ENCODE measurements around the gene NUP133.
A peak's percentile ranks its signal among the peaks of the same experiment; 100 is the strongest.
"Not testable (repeated sequence)": the region's sequence is repeated elsewhere in the genome, so short reads cannot be mapped to it uniquely, and the experiment has no call there.

NUP133 gene

DNA sequence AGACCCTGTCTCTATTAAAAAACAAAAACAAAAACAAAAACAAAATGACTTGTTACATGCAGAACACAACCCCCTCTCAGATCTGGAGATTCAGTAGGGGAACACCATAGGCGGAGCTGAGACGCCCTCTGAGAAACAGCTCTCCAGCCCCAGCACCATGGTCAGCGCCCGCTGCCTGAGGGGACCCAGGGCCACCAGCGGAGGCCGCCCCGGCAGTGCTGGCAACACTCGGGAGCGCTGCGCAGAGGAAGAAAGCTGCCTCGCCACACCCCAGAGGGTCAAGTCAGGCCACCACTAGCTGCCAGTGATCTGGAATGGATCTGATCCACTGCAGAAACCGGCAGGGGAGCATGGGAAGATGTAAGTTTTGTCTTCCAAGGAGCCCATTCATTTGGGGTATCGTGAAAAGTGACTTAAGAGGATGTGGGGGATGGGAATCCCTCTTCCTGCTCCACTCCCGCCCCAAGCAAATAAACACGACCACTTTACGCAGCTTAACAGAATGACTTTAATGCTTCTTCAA, 77.3 kb downstream of the NUP133 start:
- H3K27me3 Mint-ChIP-seq (ENCODE audit: low read depth), result peaks cover 81% of the 10 kb centered on the region
- H3K36me3 Mint-ChIP-seq (ENCODE audit: low read depth), result peaks cover 2% of the 10 kb centered on the region
- H3K27ac Mint-ChIP-seq, result peak overlapping the region; percentile 76
- H3K4me1 Mint-ChIP-seq (ENCODE audit: low read depth), result peaks cover 8% of the 10 kb centered on the region
- H3K4me3 Mint-ChIP-seq, result peak overlapping the region; percentile 72
- no peaks in the 10 kb centered on the region for H3K9me3 Mint-ChIP-seq

DNA sequence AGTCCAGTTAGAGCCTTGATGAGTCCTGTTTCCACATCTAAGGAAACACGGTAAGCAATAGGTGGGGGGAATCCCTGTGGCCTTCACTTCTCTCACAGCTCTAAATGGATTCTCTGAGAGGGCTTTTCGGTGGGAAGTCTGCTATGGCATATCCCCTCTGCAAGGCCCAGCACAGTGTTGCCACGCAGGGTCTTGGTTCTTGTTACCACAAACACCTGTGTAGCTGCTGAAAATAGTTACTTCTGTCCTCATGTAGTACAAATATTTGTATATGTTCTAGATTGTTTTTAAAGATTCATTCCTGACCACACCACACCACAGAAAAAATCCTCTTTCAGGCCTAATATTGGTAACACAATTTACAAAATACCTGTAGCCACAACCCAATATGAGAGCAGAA, 79.9 kb downstream of the NUP133 start:
- Mint-ChIP-seq H3K9me3 (peaks cover 5% of the 10 kb centered on the region), H3K27me3 (ENCODE audit: low read depth) (peaks cover 77% of the 10 kb centered on the region), H3K36me3 (ENCODE audit: low read depth) (peaks cover 2% of the 10 kb centered on the region), H3K4me3 (no peak overlapping the region), H3K27ac (no peak overlapping the region), H3K4me1 (ENCODE audit: low read depth) (peaks cover 5% of the 10 kb centered on the region)

DNA sequence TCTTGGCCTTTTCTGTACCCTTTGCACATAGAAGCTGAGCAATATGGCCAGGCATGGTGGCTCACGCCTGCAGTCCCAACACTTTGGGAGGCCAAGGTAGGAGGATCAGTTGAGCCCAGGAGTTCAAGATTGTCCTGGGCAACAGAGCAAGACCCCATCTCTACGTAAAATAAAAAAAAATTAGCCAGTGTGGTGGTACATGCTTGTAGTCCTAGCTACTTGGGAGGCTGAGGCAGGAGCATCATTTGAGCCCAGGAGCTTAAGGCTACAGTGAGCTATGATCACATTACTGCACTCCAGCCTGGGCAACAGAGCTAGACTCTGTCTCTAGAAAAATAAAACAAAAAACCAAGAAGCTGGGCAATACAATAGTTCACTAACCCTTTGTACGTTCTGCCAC, 80.6 kb downstream of the NUP133 start:
- Mint-ChIP-seq H3K27me3 (ENCODE audit: low read depth) (peaks cover 75% of the 10 kb centered on the region), H3K27ac (no peak overlapping the region)

DNA sequence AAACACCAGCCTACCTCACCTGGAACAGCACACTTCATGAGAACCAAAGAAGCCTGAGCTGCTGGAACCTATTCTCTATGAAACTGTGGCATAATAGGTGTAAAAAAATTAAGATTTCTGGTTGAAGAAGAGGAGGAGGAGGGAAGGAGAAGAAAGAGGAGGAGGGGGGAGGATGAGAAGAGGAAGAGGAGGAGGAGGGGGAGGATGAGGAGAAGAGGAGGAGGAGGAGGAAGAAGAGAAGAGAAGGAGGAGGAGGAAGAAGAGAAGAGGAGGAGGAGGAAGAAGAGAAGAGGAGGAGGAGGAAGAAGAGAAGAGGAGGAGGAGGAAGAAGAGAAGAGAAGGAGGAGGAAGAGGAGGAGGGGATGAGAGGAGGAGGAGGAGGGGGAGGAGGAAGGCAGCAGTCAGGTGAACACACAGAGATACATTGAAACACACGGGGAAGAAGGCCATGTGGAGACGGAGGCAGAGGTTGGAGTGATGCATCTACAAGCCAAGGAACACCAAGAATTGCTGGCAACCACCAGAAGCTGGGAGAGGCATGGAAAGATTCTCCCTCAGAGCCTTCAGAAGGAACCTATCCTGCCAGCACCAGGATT, 82.5 kb downstream of the NUP133 start:
- Mint-ChIP-seq H3K27ac (no peak overlapping the region), H3K27me3 (ENCODE audit: low read depth) (peaks cover 59% of the 10 kb centered on the region), H3K36me3 (ENCODE audit: low read depth) (no peaks in the 10 kb centered on the region), H3K4me3 (no peak overlapping the region), H3K9me3 (peaks cover 10% of the 10 kb centered on the region), H3K4me1 (ENCODE audit: low read depth) (no peaks in the 10 kb centered on the region)

More for the DNA sequence above, 80.6 kb downstream of the NUP133 start:
- Mint-ChIP-seq H3K4me3 (no peak overlapping the region), H3K9me3 (peaks cover 10% of the 10 kb centered on the region), H3K36me3 (ENCODE audit: low read depth) (peaks cover 2% of the 10 kb centered on the region), H3K4me1 (ENCODE audit: low read depth) (peaks cover 5% of the 10 kb centered on the region)

DNA sequence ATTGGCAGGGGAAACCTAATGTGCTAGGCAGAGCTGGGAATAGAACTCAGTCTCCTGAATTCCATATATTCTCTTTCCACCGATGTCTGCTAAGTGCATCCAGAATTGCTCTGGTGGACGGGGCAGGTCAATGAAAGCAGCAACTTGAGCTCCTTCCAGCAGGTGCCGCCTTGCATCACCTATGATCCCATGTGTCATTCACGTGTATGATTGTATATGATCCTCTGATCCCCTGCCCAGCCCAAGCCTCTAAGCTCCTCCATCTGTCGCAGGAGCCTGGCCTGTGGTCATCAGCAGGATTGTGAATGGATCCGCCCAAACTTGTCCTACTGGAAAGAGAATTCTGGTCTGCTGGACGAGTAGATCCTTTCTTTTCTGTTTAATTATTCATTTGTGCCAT, 87.4 kb downstream of the NUP133 start:
- Mint-ChIP-seq H3K4me3 (no peak overlapping the region), H3K36me3 (ENCODE audit: low read depth) (no peaks in the 10 kb centered on the region), H3K9me3 (peaks cover 10% of the 10 kb centered on the region), H3K4me1 (ENCODE audit: low read depth) (no peaks in the 10 kb centered on the region), H3K27ac (no peak overlapping the region), H3K27me3 (ENCODE audit: low read depth) (peaks cover 39% of the 10 kb centered on the region)

DNA sequence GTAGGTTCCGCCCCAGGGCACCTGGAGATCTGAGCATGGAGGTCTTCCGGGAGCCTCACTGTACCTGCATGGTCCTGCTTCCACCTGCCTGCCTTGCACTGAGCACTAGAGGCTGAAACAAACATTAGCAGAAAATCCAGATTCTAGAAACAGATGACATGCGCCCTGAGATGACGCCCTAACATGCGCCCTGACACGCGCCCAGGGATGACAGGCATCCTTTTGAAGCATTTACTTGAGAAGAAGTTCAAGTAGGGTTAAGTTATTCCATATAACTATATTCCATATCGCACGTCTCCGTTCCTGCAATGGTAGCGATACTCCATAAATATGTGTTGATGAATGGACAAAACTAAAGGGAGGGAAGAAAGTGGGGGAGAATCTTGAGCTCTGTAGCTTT, 87.9 kb downstream of the NUP133 start:
- Mint-ChIP-seq H3K4me3 (no peak overlapping the region), H3K36me3 (ENCODE audit: low read depth) (no peaks in the 10 kb centered on the region), H3K27me3 (ENCODE audit: low read depth) (peaks cover 33% of the 10 kb centered on the region), H3K9me3 (peaks cover 10% of the 10 kb centered on the region), H3K4me1 (ENCODE audit: low read depth) (no peaks in the 10 kb centered on the region), H3K27ac (no peak overlapping the region)

DNA sequence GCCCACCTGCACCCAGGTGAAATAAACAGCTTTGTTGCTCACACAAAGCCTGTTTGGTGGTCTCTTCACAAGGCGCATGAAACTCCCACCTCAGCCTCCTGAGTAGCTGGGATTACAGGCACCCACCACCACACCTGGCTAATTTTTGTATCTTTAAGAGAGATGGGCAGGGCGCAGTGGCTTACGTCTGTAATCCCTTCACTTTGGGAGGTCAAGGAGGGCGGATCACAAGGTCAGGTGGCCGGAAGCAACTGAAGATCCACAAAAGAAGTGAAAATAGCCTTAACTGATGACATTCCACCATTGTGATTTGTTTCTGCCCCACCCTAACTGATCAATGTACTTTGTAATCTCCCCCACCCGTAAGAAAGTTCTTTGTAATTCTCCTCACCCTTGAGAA, 89.6 kb downstream of the NUP133 start:
- H3K9me3 Mint-ChIP-seq; H3K36me3 Mint-ChIP-seq (ENCODE audit: low read depth); H3K27ac Mint-ChIP-seq; H3K4me1 Mint-ChIP-seq (ENCODE audit: low read depth); H3K4me3 Mint-ChIP-seq: not testable (repeated sequence)
- peaks cover 23% of the 10 kb centered on the region for H3K27me3 Mint-ChIP-seq (ENCODE audit: low read depth)

DNA sequence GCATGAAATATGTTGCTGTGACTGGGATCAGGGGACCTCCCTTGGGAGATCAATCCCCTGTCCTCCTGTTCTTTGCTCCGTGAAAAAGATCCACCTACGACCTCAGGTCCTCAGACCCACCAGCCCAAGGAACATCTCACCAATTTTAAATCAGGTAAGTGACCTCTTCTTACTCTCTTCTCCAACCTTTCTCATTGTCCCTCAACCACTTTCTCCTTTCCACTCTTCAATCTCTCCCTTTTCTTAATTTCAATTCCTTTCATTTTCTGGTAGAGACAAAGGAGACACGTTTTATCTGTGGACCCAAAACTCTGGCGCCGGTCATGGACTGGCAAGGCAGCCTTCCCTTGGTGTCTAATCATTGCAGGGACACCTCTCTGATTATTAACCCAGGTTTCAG, 95.3 kb downstream of the NUP133 start:
- not testable (repeated sequence) for H3K9me3 Mint-ChIP-seq; H3K4me3 Mint-ChIP-seq; H3K36me3 Mint-ChIP-seq (ENCODE audit: low read depth); H3K27ac Mint-ChIP-seq
- H3K4me1 Mint-ChIP-seq (ENCODE audit: low read depth), result peaks cover 12% of the 10 kb centered on the region
- peaks cover 31% of the 10 kb centered on the region for H3K27me3 Mint-ChIP-seq (ENCODE audit: low read depth)

DNA sequence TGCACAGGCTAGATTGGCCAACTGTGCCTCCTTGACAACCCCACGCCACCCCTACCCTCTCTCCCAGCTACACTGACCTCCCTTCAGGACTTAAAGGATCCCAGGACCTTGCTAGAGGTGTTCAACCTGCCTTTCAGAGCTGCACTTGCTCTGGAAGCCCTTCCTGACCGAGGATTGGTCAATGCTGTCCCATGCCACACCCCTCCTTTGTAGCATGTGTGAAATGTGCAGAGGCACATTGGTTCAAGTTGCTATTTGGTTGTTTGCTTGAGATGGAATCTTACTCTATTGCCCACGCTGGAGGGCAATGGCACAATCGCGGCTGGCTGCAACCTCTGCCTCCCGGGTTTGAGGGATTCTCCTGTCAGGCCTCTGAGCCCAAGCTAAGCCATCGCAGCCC, 96.1 kb downstream of the NUP133 start:
- Mint-ChIP-seq H3K27me3 (ENCODE audit: low read depth) (peaks cover 36% of the 10 kb centered on the region), H3K9me3 (no peaks in the 10 kb centered on the region), H3K27ac (no peak overlapping the region), H3K4me1 (ENCODE audit: low read depth) (peaks cover 13% of the 10 kb centered on the region), H3K36me3 (ENCODE audit: low read depth) (no peaks in the 10 kb centered on the region), H3K4me3 (no peak overlapping the region)

DNA sequence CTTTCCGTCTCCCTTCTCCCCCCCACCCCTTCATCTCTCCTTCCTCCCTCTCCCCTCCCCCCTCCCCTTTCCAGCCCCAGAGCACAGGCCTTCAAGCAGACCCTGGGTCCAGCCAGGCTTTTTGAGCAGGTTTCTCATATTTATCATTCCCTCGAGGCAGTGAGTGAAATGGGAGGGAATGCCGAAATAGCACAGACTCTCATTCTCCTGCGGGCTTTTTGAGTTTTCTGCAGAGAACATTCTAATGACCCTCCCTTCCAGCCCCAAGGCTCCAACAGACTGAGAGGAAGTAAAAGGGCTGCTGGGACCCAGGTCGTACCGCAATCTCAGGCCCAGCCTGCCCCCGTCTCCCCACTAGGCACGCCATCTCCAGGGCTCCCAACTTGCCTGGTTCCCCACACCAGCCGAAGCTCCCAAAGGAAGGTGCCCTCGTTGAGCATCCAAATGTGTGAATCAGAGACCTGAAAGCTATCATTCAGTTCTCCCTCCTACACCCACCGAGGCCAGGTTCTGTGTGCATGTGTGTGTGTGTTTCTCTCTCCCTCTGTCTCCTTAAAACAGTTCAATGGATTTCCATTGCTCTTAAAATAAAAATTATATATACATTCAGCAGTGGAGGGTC, 96.6 kb downstream of the NUP133 start:
- H3K27me3 Mint-ChIP-seq (ENCODE audit: low read depth), result peaks cover 41% of the 10 kb centered on the region
- H3K9me3 Mint-ChIP-seq, result no peaks in the 10 kb centered on the region
- peaks cover 14% of the 10 kb centered on the region for H3K4me1 Mint-ChIP-seq (ENCODE audit: low read depth)
- no peaks in the 10 kb centered on the region for H3K36me3 Mint-ChIP-seq (ENCODE audit: low read depth)
- no peak overlapping the region for H3K27ac Mint-ChIP-seq
- no peak overlapping the region for H3K4me3 Mint-ChIP-seq

DNA sequence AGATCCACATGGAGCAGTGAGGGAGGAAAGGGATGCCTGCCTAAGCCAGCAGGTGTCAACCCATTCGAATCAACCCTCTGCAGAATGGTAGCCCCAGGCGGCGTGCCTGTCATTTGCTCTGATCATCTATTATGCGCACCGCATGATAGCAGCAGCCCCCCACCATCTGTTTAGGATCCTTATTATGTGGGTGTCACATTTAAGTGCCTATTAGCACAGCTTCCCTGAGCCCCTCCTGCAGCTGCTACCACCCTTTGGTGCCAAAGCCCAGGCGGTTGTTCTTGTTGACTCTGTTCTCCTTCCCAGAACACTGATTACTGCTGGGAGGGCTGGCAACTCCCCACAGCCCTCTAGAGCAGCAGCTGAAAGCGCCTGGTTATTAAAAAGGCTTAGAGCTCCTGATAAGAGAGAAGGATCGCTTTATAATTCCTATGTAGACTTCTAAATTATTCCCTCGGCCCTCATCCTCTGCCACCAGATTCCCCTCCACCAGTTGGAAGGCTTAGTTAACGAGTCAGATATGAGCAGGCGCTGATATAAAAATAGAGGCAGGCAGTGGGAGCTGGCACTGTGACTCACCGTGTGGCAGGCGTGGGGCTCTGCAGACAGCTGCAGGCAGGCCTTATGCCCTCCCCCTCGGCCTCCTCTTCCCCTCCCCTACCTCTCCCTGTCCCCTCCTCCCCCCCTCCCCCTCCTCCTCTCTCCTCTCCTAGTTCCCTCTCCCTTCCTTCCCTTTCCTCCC, 97.3 kb downstream of the NUP133 start:
- peaks cover 14% of the 10 kb centered on the region for H3K4me1 Mint-ChIP-seq (ENCODE audit: low read depth)
- peaks cover 47% of the 10 kb centered on the region for H3K27me3 Mint-ChIP-seq (ENCODE audit: low read depth)
- no peaks in the 10 kb centered on the region for H3K9me3 Mint-ChIP-seq
- H3K4me3 Mint-ChIP-seq, result peak overlapping the region; percentile 32
- no peaks in the 10 kb centered on the region for H3K36me3 Mint-ChIP-seq (ENCODE audit: low read depth)
- no peak overlapping the region for H3K27ac Mint-ChIP-seq

DNA sequence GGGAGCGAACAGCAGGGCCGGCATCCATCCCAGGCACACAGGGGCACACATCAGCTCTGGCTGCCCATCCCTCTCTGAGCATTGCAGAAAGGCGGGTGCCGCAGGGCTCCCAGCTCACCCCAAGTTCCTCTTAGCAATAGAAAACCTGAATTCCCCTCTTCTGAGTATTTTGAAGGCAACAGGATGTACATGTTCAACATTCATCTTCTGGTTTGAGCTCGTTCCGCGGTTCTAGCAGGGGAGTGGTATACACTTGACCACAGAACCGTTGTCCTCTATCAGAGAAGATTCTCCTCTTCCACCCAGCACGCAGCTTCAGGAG, 97.8 kb downstream of the NUP133 start:
- Mint-ChIP-seq H3K4me3 (peak overlapping the region; percentile 32), H3K27me3 (ENCODE audit: low read depth) (peaks cover 52% of the 10 kb centered on the region), H3K36me3 (ENCODE audit: low read depth) (no peaks in the 10 kb centered on the region), H3K4me1 (ENCODE audit: low read depth) (peaks cover 14% of the 10 kb centered on the region), H3K9me3 (no peaks in the 10 kb centered on the region), H3K27ac (no peak overlapping the region)

DNA sequence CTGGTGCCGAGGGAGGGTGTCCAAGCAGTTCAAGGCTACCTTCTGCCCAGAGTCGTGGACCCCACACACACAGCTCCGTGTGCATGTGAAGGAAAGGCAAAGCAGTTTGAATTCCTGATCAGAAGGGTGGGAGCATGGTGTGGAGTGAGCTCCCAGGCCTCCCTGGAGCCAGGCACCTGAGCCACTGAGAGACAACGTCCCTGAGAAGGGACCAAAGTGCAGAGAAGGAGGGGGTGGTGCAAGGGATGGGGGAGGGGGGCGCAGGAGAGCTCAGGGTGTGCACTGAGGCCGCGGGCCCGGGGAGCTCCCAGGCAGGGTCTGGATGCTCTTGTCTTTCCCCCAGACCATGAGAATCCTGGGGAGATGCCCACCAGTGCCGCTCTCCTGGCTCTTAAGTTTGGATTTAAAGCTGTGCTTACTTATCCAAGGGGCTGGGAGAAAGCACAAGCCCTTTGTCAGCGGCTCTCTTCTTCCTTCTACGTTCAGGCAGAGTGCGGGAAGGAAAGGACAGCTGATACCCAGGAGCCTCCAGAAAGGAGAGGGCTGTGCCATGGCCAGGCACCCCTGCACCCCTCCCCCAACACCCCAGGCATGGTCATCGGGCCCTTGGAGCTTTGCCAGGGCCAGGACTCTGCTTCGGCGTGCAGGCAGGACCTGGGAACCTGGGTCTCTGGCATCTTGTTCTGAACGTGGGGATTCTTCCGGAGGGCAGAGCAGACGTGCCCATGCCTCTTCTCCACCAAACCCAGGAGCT, 98.3 kb downstream of the NUP133 start:
- H3K4me3 Mint-ChIP-seq, result peak overlapping the region; percentile 32

DNA sequence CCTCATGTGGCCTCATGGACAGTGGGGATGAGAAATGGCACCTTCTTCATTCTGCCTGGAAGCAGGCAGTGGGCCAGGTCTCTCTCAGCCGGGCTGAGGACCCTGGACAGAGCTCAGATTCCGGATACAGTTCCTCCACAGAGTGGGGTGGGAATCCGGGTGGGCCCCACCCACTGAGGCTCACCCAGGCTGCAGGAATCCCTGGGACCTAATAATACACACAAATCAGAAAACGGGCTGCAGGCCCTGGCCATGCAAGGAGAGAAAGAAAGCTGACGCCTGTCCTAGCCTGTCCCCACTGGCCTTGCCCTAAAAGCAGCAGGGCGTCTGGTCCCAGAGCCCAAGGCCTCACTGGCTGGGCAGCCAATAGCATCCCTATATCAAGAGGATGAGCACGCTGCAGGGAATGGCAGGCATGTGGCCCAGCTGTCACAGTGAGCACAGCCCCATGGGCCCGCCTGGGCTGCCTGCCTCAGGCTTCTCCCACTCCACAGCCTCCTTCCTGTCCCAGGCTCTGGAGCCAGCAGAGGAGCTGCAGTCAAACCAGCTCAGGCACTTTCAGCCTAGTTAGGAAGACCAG, 99.6 kb downstream of the NUP133 start:
- Mint-ChIP-seq H3K36me3 (ENCODE audit: low read depth) (no peaks in the 10 kb centered on the region), H3K27ac (no peak overlapping the region)

More for the DNA sequence above, 98.3 kb downstream of the NUP133 start:
- no peaks in the 10 kb centered on the region for H3K36me3 Mint-ChIP-seq (ENCODE audit: low read depth)
- H3K27ac Mint-ChIP-seq, result no peak overlapping the region
- peaks cover 14% of the 10 kb centered on the region for H3K4me1 Mint-ChIP-seq (ENCODE audit: low read depth)
- peaks cover 57% of the 10 kb centered on the region for H3K27me3 Mint-ChIP-seq (ENCODE audit: low read depth)
- H3K9me3 Mint-ChIP-seq, result no peaks in the 10 kb centered on the region

More for the DNA sequence above, 99.6 kb downstream of the NUP133 start:
- Mint-ChIP-seq H3K27me3 (ENCODE audit: low read depth) (peaks cover 60% of the 10 kb centered on the region), H3K4me1 (ENCODE audit: low read depth) (peaks cover 14% of the 10 kb centered on the region), H3K4me3 (no peak overlapping the region), H3K9me3 (no peaks in the 10 kb centered on the region)

Data from T-helper 1 cell treated with Interleukin-12 subunit alpha and Interleukin-12 subunit beta and Interleukin-4 antibody, amounts not matched to agents 30 μg/mL and 1 μg/mL, for 36 hours (primary cell).